SJSA1 (cell line): Measurements from ENCODE around the gene RANBP9. TPM values are rescaled to one million over a fixed set of nuclear protein-coding genes. Genes with fewer than 3 reads are reported as not detected.
A peak's percentile ranks its signal among the peaks of the same experiment; 100 is the strongest.

Experiments
- DNase-seq, 2 experiments: peaks; one replicate each; pipeline ENCODE4 v3.0.0-alpha.2; 2015 to 2020; ENCODE audit warnings: low spot score in 2 of 2, low read depth in 1 of 2
- H3K27ac ChIP-seq: fragments of 250-450 bp; sonication (Bioruptor Pico); 2 replicates; pipeline ENCODE4 v1.5.1; 2020; ENCODE audit warnings: mild to moderate bottlenecking, moderate library complexity
- H3K27me3 ChIP-seq: fragments of 250-450 bp; sonication (Bioruptor Pico); replicated peaks from 2 replicates; pipeline ENCODE4 v1.5.1; 2020; ENCODE audit warnings: mild to moderate bottlenecking, moderate library complexity
- H3K36me3 ChIP-seq: fragments of 250-450 bp; sonication (Bioruptor Pico); 2 replicates; pipeline ENCODE4 v1.5.1; 2020; ENCODE audit warnings: mild to moderate bottlenecking
- H3K4me1 ChIP-seq: fragments of 250-450 bp; sonication (Bioruptor Pico); replicated peaks from 2 replicates; pipeline ENCODE4 v1.6.1; 2021; ENCODE audit warnings: mild to moderate bottlenecking
- H3K4me3 ChIP-seq: fragments of 250-450 bp; sonication (Bioruptor Pico); 2 replicates; pipeline ENCODE4 v1.5.1; 2020; ENCODE audit warnings: mild to moderate bottlenecking
- H3K9me3 ChIP-seq: fragments of 250-450 bp; sonication (Bioruptor Pico); replicated peaks from 2 replicates; pipeline ENCODE4 v1.5.1; 2020; ENCODE audit warnings: mild to moderate bottlenecking
- total RNA-seq: library from RNA; depleted of rRNA; stranded (reverse); fragments of >200 nt; shearing (Covaris generic); gene quantifications from 2 replicates; pipeline ENCODE4 v1.2.3, GENCODE V29; 2014; rRNA removed

RANBP9 gene
- total RNA-seq, 1 experiment from 2014 or later, result 38.5 TPM

DNA sequence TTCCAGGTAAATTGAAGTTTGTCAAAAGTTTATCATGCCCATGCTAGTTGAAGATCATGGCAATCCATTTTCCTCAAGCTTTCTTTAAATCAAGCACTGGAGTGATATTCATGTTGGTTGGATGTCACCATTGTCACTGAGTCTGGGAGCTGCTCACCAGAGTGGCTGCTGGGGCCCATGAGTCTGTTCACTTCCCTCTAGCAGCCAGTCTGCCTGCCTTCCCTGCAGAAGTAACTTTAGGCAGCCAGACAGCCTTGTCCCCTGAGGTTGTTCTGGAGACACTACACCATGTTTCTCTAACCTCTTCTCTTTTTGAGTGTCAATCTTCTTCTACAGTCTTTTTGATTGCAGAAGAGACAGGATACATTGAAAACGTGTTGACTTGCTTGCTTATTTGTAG lies 131.7 kb downstream of the RANBP9 start:
- DNase-seq, result no peak

DNA sequence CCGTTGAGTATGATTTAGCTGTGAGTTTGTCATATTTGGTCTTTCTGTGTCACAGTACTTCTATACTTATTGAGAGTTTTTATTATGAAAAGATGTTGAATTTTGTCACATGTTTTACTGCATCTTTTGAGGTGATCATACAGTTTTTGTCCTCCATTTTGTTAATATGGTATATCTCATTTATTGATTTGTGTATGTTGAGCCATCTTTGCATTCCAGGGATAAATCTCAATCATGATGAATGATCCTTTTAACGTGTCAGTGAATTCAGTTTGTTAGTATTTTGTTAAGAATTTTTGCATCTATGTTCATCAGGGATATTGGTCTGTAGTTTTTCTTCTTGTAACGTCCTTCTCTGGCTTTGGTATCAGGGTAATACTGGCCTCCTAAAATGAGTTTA lies 133.7 kb downstream of the RANBP9 start:
- Histone ChIP-seq H3K27me3 (no peaks in the 10 kb centered on the region), H3K27ac (no peak overlapping the region), H3K4me1 (peaks cover 5% of the 10 kb centered on the region), H3K9me3 (no peaks in the 10 kb centered on the region), H3K36me3 (no peaks in the 10 kb centered on the region), H3K4me3 (no peak overlapping the region)
- no peak for DNase-seq

More for the DNA sequence above, 131.7 kb downstream of the RANBP9 start:
- Histone ChIP-seq H3K36me3 (no peaks in the 10 kb centered on the region), H3K27me3 (no peaks in the 10 kb centered on the region), H3K9me3 (no peaks in the 10 kb centered on the region), H3K27ac (no peak overlapping the region), H3K4me1 (no peaks in the 10 kb centered on the region; the same call in 1 of the 2 replicates), H3K4me3 (no peak overlapping the region)

- no peaks in the 10 kb centered on the region for H3K27me3 ChIP-seq
- H3K4me3 ChIP-seq, result no peak overlapping the region
- H3K36me3 ChIP-seq, result no peaks in the 10 kb centered on the region
- no peak overlapping the region for H3K27ac ChIP-seq
- no peak for DNase-seq
- peaks cover 5% of the 10 kb centered on the region for H3K4me1 ChIP-seq
- H3K9me3 ChIP-seq, result no peaks in the 10 kb centered on the region
Observed at GRCh38 chr6:13576017-13576416, 135.6 kb downstream of the RANBP9 start.

- no peak for DNase-seq
- Histone ChIP-seq H3K4me3 (peak overlapping the region; percentile 85), H3K4me1 (peaks cover 5% of the 10 kb centered on the region), H3K36me3 (no peaks in the 10 kb centered on the region), H3K27me3 (no peaks in the 10 kb centered on the region), H3K9me3 (no peaks in the 10 kb centered on the region), H3K27ac (no peak overlapping the region)
Observed at GRCh38 chr6:13575377-13575775, 136.3 kb downstream of the RANBP9 start.

GRCh38 chr6:13574571-13575376 lies 136.9 kb downstream of the RANBP9 start, which contains the start of gene SIRT5:
Gene SIRT5, plus strand, starts transcription at chr6:13574601. Its CDS starts 9,510 bp downstream, at chr6:13584111.
- peak; percentile 83 to 86 for DNase-seq
- Histone ChIP-seq H3K4me1 (peaks cover 5% of the 10 kb centered on the region), H3K27ac (peak within 1 kb of the TSS; percentile 69), H3K36me3 (no peaks in the 10 kb centered on the region), H3K9me3 (no peaks in the 10 kb centered on the region), H3K4me3 (peak within 1 kb of the TSS; percentile 85), H3K27me3 (no peaks in the 10 kb centered on the region)

DNA sequence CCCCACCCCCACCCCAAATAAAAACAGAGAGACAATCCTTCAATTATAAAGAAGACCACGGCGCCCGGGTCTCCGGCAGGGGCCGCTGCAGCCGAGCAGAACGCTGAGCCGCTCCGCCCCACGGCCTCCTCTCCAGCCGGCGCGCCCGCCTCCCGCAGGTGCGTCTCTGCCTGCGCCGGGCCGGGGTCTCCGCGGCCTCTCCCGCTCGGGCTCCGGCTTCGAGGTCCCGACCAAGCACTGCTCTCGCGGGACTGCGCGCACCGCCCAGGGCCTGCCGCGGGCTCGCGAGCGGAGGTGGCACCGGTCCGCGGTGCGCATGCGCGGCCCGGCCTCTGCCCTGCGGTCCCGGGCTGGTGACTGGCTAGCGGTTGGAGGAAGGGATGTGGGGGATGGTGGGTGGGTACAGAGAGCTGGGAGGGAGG lies 137.5 kb downstream of the RANBP9 start:
- H3K4me3 ChIP-seq, result peak overlapping the region; percentile 85
- DNase-seq, result peak; percentile 91 to 92
- H3K9me3 ChIP-seq, result no peaks in the 10 kb centered on the region
- peak overlapping the region; percentile 69 for H3K27ac ChIP-seq
- H3K4me1 ChIP-seq, result peaks cover 5% of the 10 kb centered on the region
- no peaks in the 10 kb centered on the region for H3K36me3 ChIP-seq
- H3K27me3 ChIP-seq, result no peaks in the 10 kb centered on the region

DNA sequence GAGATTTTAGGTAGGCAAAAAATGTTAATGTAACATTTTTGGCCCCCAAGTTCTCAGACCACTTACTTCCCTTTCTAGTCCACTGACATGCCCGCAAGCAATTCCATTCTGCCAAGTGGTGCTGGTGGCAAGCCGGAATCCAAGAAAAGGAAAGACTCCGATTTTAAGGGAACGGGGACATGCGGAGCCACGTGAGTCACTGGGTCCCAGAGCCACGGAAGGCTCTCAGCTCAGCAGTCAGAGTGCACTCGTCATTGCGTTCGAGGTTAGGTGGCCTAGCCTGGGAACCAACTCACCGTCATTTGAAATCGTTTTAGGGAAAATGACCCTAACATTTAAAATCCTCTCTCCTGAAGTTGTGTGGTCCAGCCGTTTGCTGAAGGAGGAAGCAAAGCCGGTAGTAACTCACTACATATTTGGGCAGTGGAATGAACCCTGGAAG lies 137.9 kb downstream of the RANBP9 start:
- Histone ChIP-seq H3K36me3 (no peaks in the 10 kb centered on the region), H3K27me3 (no peaks in the 10 kb centered on the region), H3K4me1 (peaks cover 5% of the 10 kb centered on the region), H3K27ac (no peak overlapping the region; the same call in 1 of the 2 replicates), H3K9me3 (no peaks in the 10 kb centered on the region), H3K4me3 (peak overlapping the region; percentile 85)
- DNase-seq, result peak in 1 of 2 experiments; percentile 5

GRCh38 chr6:13572951-13573654 lies 138.5 kb downstream of the RANBP9 start:
- peak overlapping the region; percentile 85 for H3K4me3 ChIP-seq
- no peaks in the 10 kb centered on the region for H3K27me3 ChIP-seq
- no peaks in the 10 kb centered on the region for H3K9me3 ChIP-seq
- peaks cover 5% of the 10 kb centered on the region for H3K4me1 ChIP-seq
- no peak for DNase-seq
- no peak overlapping the region for H3K27ac ChIP-seq
- H3K36me3 ChIP-seq, result no peaks in the 10 kb centered on the region

DNA sequence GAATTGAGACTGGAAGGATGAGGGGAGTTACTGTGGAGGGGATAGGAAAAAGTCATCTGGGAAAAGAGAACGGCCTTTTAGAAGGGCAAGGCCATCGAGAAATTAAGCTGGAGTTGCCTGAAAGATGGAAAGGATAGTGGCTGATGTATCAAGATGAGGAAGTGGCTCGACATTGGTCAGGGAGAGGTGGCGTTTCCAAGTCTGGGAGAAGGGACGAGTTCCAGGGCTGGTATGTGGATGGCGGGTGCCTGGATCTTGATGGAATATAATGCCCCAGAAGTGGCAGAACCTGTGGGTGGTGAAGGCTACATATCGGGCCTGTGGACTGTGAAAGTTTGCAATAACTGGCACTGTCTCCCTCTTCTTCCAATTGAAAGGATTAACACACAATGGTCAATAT lies 139.4 kb downstream of the RANBP9 start:
- peaks cover 5% of the 10 kb centered on the region for H3K4me1 ChIP-seq
- no peaks in the 10 kb centered on the region for H3K36me3 ChIP-seq
- no peak overlapping the region for H3K4me3 ChIP-seq
- no peak overlapping the region for H3K27ac ChIP-seq
- H3K9me3 ChIP-seq, result no peaks in the 10 kb centered on the region
- DNase-seq, result no peak
- 0 out of 2 replicates have a peak, but pooled peaks cover 5% of the 10 kb centered on the region for H3K27me3 ChIP-seq

Other genes with a start within 250 kb of the RANBP9 start
- gene GFOD1, start 224.2 kb downstream of the RANBP9 start, total RNA-seq, result 10.8 and 13.2 TPM in 2 replicates
- gene SIRT5, start 137.2 kb downstream of the RANBP9 start, total RNA-seq, result 2.0 and 5.1 TPM in 2 replicates
- gene NOL7, start 96.5 kb downstream of the RANBP9 start, total RNA-seq, result 168 and 354 TPM in 2 replicates
- gene MCUR1, start 102.7 kb upstream of the RANBP9 start, total RNA-seq, result 25.1 and 27.9 TPM in 2 replicates
- gene RNF182, start 213.1 kb upstream of the RANBP9 start, total RNA-seq, result 3.1 and 7.2 TPM in 2 replicates